HG03103 (cell line): ENCODE measurements around the gene ODAD3.
"Not testable (repeated sequence)": the region's sequence is repeated elsewhere in the genome, so short reads cannot be mapped to it uniquely, and the experiment has no call there.

Experiments used
- ATAC-seq: cut with Tn5 transposase; IDR thresholded peaks from one replicate; pipeline ENCODE4 v1.9.1; 2021; ENCODE audit warnings: low read depth; ENCODE audit not compliant: unreplicated experiment

The ODAD3 gene

DNA sequence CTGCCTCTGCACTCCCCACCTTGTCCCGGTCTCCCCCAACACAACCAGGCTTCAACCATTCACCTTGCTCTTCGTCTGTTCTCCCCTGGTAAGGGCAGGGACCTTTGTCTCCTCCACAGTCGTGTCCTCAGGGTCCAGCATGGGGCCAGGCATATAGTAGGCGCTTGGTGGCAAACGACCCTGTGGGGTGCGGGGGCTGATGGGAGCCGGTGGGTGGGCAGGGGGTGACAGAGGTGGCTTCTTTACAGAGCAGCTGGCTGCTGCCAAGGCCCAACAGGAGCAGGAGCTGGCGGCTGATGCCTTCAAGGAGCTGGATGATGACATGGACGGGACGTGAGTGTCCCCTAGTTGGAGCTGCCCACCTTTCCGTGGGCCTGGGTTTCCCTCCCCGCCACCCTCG lies 10.2 kb upstream of the ODAD3 start:
- no peak for ATAC-seq

DNA sequence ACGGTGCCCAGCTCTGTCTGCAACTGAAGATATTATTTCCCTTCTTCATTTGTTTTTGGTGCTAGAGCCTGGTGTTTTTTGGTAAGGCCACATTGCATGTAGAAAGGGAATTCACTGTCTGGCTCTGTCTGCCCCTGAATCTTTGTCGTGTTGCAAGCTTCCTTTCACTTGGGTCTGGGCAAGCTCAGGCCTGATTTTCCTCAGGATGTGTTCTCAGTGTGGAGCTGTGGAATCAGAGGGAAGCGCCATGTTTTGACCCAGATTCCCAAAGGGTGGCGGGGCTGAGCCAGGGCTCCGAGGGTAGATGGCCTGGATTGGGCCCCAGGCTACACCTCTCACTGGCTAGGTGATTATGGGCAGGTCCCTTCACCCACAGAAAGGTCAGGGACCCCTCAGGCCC lies 9.1 kb upstream of the ODAD3 start:
- ATAC-seq, result no peak

DNA sequence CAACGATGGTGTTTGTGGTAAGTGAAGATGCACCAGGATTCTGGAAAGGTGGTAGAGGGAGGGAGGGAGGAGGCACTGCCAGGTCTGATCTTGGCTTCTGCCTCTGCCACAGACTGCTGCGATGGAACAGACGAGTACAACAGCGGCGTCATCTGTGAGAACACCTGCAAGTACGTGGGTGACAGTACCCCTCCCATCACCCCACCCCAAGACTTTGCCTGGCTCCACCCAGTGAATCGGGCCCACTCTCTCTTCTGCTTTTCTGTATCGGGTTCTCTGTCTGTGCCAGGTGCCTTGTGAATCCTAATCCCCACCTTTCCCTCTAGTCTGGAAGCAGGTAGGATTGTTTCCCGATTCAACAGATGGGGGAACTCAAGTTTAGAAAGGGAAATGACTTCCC lies 3.0 kb upstream of the ODAD3 start:
- no peak for ATAC-seq

DNA sequence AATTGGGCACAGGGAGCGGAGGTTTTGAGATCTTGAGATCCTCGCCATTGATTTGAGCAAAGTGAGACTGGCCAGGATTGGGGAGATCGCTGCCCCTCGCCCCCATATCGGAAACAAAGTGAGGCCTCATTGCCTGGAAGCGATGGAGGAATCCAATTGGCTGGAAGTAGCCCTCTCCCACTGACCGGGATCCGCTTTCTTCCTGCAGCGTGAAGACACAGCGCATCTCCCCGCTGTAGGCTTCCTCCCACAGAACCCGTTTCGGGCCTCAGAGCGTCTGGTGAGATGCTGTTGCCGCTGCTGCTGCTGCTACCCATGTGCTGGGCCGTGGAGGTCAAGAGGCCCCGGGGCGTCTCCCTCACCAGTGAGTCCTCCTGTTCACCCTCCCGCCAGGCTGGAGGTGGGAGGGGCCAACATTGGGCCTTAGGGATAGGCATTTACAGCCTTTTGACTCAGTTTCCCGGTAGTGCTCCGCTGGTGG lies 952 bp upstream of the ODAD3 start:
- no peak for ATAC-seq

DNA sequence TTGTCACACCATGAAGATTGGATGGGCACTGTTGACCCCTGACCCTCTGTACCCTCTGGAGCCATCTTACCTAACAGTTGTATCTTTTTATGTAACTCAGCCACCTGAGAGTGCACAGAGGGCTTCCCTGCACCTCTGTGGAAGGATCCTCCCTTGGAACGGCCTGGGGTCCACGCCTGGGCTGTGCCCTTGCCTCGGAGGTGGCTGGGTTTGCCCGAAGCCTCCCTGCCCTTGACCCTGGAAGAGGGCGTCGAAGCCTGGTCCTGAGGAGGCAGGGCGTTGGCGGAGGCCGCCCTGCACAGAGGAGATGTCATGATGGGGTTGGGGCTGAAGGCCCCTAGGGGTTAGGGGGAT lies 241 bp downstream of the ODAD3 start:
- ATAC-seq, result peak; percentile 3

DNA sequence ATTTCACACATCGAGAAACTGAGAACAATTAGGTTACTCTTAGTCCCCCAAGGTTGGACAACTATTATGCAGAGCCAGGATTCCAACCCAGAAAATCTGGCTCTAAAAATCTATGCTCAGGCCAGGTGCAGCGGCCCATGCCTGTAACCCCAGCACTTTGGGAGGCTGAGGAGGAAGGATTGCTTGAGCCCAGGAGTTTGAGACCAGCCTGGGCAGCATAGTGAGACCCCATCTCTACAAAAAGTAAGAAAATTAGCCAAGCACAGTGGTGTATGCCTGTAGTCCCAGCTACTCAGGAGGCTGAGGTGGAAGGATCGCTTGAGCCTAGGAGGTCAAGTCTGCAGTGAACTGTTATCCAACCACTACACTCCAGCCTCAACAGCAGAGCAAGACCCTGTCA lies 1.4 kb downstream of the ODAD3 start:
- ATAC-seq, result not testable (repeated sequence)

DNA sequence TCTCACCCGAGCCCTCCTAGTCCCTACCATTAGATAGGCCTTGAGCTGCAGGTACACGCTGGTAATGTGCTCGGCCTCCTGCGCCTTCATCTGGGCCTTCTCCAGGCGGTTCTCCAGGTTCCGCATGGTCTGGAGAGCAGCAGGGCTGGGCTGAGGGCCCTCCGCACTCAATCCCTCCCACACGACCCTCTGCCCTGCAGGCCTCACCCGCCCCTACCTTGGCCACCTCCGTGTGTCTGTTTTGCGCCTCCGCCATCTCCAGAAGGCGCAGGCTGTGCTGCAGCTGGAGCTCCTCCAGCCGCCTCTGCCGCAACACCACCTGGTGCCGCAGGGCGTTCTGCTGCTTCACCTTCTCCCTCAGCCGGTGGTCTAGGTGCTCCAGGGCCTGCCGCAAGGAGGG lies 8.3 kb downstream of the ODAD3 start:
- ATAC-seq, result no peak

DNA sequence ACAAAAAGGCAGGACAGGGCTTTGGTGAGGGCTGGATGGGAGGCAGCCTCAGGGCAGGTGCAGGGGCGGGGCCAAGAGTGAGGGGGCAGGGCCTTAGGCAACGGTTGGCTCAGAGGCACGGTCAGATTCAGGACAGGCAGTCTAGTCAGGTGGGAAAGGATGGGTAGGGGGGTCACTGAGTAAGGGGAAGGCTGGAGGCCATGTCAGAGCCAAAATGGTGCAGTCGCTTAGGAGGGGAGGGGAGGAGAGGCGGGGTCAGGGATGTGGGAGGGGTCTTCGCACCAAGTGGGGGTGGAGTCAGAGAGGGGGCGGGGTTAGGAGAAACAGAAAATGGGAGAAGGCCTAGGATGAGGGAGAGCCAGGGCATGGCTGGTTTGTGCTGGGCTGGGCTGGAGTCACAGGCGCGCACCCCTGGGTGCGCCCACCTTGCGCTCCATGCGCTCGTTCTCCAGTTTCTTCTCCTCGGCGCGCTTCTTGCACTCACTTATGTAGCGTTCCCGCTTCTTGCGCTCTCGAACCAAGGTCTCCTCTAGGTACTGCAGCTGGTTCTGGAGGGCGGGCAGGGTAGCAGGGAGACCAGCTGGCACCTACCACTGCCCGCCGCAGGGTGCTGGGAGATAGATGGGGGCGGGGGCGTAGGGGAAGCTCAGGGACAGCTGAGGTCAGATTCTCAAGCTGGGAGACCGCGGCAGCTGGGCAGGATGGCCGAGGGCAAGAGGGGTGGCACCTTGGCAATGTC lies 9.0 kb downstream of the ODAD3 start:
- no peak for ATAC-seq

DNA sequence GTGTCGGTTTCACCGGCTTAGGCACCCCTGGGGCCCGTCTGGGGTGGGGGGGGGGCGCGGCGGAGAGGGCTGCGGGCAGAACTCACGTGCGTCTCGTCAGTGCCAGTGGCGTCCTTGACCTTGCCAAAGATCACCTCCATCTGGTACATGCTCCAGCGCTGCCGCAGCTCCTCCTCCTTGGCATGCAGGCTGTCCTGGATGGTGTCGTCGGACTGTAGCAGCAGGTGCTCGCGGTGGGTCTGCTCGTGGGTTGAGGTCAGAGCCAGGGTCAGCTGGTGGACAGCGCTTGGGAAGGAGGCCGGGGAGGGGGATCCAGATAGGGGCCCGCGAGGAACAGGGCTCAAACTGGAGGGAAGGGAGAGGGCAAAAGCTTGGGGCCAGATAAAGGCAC lies 11.1 kb downstream of the ODAD3 start:
- no peak for ATAC-seq

DNA sequence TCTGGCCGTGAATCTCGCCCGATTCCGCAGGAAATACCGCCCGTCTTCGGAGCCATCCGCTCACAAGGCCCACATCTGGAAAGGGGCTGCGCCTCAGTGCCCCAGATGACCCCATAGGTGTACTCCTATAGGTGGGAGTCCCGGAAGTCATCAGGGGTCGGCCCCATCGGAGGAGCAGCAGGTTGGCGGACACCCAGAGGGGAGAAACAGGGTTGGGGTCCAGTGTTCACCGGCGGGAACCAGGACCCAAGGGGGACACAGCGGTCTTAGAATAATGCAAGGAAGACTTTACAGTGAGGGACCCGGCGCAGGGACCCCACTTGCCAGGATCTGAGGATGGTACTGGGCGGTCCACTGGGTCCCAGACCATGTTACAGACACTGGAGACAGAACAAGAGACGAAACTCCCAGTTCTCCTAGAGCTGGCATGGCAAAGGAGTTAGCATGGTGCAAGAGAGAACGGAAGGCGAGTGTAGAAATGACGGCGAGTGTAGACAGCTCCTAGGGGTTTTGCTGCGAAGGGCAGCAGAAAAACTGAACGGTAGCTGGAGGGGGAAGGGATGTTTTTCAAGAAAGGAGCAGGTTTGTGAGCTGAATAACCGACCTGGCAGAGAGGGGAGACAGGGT lies 11.6 kb downstream of the ODAD3 start:
- ATAC-seq, result no peak

DNA sequence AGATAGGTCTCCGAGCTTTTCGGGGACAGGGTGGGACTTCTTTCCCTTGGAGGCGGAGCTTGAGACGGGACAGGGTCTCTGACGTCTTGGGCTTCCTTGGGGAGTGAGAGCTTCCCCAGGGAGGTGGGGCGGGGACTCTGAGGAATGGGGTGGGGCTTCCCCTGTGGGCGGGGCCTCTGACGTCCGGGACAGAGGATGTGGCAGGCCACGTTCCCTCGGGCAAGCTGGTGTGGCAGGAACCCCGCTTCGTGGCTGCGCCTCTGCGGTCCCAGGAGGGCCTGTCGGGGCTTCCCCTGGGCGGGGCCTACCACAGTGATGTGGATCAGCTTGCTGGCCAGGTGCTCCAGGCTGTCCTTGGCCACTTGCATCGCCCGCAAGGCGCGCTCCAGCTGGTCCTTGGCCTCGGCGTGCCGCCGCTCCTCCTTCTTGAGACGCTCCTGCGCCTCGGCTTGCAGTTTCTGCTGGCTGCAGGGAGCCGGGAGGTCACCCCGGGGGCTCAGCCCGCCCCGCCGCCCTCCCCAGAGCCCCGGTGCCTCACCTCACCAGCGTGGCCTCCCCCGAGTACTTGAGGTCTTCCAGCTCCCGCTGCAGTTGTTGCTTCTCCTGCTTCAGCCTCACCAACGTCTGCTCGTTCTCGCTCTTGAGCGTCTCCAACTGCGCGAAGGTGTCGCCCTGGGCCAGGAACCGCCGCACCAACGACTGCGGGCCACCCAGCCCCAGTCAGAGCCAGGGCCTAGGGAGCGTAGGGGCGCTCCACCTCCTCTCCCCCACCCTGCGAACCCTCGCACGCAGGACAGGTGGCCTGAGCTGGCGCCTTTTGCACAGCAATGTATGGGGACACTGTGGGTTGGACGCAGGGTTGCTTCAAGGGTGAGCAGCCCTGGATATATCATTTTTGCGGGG lies 12.5 kb downstream of the ODAD3 start:
- no peak for ATAC-seq

DNA sequence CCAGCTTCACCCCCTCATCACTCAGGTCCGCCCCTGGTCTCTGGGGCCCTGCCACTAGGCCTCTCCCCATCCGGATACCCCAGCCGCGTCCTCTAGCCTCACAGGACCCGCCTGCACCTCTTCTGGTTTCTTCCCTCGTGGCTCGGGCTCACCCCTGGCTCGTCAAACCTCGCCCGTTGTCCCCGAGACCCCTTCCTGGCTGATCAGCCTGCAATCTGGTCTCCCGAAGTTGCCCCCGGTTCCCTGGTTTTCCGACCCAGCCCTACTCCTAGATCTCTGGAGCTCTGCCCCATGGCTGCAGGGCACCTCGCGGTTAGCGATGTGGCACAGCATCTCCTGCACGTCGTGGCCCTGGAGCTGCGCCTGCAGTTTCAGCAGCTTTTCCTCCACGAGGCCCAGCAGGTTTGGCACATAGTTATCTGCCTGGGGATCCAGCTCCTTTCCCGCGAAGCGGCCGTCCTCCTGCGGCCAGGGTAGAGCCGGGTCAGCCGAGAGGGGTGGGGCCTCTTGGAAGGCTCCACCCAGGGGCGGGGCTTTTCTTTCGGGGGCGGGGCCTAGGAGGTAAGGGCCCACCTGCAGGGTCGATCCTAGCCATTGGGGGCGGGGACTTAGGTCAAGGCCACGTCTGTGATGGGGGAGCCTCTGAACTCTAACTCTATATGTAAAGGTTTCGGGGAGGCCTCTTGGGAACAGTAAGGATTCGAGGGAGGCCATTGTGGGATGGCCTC lies 13.4 kb downstream of the ODAD3 start:
- ATAC-seq, result no peak

DNA sequence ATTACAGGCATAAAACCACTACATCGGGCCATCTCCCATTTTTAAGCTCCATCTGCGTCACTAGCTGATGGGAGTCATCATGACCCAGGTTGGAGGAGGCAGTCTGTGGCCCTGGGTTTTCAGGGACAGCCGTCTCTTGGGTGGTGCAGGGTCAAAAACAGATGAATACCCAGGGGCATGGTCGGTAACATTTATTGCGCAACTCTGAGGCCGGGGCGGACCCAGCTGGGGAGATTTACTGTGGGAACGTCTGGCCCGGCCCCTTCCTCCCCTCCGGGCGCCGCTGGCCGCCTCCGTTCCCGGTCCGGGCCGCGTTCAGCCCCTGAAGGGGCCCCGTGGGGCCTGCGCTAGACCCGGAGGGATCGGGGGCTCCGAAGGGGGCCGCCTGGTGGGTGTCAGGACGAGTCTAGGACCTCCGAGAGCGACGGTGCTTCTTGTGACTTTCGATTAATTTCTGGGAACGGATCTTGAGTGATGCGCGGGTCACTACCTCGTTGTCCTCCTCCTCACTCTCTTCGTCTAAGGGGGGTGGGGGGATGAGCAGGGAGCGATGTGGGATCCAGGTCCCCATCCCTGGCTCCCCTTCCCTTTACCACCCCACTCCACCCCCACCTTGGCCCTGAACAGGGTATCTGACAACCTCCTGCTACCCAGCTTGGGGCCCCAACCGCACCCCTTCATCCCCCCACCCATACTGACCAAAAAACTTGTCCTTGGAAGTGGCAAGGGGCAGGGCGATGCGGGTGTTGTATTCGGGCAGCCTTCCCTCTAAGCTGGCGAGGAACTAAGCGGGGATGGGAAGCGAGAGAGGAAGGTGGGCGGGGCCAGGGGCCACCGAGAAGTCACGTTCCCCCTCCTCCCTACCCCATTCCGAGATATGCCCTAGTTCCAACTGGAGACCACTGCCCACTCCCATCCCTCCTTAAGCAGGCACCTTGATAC lies 14.2 kb downstream of the ODAD3 start:
- ATAC-seq, result no peak

DNA sequence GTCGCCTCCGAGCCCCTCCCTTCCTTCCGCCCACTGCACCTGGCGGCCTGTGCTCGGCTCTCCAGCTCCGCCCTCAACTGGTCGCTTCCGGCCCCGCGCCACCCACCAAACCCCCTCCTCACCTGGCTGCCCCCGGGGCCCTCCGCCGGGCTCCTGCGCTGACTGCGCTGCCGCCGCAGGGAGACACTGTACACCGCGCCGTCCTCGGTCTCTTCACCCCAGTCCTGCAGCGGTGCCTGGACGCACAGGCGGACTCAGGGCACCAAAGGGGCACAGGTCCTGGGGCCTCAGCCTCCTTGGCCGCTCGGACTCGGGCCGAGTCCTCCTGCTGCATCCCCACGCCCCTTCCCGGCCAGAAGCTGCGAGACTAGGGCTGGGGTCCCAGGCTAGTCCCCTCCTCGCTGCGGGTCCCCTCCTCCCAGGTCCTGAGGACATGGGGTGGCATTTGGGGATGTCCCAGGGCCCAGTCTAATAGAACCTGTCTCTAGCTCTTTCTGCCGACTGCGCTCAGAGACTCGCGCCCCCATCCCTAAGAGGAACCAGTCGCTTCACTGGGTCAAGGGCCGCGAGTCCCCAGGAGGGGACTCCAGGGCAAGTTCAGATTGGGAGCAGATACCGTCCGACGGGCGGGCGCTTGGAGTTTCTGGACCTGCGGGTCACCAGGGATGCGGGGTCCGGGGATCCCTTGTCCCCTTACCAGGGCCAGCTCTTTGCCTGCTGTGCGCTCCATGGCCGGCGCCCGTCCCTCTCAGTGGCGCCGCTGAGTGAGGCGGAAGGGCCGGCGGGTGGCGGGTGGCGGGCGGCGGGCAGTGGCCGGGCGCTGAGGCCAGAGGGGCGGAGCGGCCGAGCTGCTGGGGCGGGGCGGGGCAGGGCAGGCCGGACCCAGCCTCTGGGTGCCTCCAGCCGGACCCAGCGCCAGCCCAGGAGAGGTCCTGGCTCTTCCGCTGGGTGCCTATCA lies 16.1 kb downstream of the ODAD3 start, which contains the start of gene RGL3:
RGL3 (minus strand) TSS at position 766 of the 958 bp plus-strand sequence; CDS start at position 730, 36 bp downstream.
- no peak for ATAC-seq

DNA sequence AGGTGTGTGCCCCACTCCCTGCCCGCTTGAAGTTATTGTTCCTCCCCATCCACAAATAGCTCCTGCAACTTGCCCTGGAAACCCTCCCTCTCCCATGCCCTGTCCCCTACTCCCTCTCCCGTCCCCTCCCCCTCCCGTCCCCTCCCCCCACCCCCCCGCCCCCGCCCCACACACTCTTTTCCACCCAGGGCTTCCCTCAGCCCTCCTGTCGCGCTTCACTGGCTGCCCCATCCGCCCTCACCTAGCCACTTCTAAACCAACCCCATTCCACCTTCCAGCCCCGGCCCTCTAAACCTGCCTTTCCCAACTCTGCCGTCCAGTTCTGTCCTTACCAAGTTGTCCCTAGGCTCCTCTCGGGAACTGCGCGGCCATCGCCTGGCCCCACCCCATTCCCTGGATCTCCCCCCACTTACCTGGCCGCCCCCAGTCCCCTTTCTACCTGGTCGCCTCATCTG lies 16.8 kb downstream of the ODAD3 start:
- ATAC-seq, result no peak

DNA sequence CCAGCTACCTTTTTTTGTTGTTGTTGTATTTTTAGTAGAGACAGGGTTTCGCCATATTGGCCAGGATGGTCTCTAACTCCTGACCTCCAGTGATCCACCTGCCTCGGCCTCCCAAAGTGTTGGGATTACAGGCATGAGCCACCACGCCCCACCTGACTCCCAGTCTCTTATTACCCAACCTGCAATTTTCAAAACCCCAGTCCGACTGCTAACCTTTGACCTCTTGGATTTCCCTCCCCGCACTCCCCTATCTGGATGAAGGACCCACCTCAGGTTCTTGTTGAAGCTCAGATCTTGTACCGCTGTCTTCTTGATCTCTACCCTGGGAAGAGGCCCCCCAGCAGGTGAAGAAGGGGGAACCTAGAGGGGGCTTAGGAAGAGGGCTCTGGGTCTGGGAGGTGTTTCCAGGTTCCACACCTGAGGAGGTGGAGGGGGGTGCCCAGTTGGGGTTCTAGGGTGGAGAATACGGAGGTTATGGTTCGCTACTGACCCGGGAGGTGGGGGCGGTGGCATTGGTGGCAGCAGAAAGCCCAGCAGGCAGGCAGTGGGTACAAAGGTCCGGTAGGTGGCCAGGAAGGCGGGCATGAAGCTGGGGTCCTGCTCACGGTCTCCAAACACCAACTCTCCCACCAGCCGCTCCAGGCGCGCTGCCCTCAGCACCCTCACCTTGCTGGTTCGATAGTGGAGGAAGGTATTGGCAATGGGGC lies 18.4 kb downstream of the ODAD3 start:
- no peak for ATAC-seq

DNA sequence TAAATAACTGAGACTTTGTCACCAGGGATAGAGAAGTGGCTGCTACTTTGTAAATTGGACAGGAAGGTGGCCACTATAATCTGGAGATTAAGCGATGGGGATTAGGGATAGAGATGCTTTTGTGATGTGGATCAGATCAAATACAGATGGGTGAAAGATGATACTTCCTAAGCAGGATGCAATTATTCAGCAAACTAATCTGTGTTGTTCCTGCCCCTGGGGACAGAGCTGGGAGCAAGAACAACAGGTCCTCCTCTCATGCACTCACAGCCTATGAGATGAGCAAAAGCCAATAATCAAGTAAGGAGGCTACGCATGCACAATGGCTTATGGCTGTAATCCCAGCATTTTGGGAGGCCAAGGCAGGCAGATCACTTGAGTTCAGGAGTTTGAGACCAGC lies 20.4 kb downstream of the ODAD3 start:
- no peak for ATAC-seq

DNA sequence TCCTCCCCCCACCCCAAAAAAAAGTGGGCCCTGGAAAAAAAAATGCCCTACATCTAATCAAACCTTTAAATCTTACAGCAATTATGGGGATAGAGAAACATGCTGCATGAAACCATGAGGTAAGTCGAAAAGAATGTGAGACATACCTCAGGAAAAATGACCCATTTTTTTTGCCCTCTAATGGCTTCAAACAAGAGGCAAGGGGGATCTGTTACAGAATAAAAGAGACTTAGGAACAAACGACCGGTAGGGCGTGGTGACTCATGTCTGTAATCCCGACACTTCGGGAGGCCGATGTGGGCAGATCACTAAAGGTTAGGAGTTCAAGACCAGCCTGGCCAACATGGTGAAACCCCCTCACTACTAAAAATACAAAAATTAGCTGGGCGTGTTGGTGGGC lies 24.2 kb downstream of the ODAD3 start:
- ATAC-seq, result no peak
